ENCODE data around the gene CPSF4L.
A peak's percentile ranks its signal among the peaks of the same experiment; 100 is the strongest.

Gene CPSF4L

GRCh38 chr17:73274490-73274889 lies 12.8 kb upstream of the CPSF4L start:
- peaks cover 12% of the 10 kb centered on the region for H3K4me1 ChIP-seq (ENCODE audit: low read length)
- H4K20me1 ChIP-seq (ENCODE audit: insufficient read depth, low read length) = no peaks in the 10 kb centered on the region
- H3K79me2 ChIP-seq (ENCODE audit: low read length) = no peaks in the 10 kb centered on the region
- TF ChIP-seq EZH2phosphoT487 (IDR thresholded peaks at IDR 0.05; ENCODE audit: low read depth) (no peak), CTCF (IDR thresholded peaks at IDR 0.05; ENCODE audit: low read depth, low read length) (no peak)
- no peak overlapping the region for H3K27ac ChIP-seq (ENCODE audit: low read length)
- no peak overlapping the region for H3K9ac ChIP-seq (ENCODE audit: low read length)
- H2AFZ ChIP-seq (ENCODE audit: low read depth, low read length) = no peak overlapping the region
- no peaks in the 10 kb centered on the region for H3K36me3 ChIP-seq (replicated peaks; ENCODE audit: low read depth, low read length)
- H3K27me3 ChIP-seq (ENCODE audit: low read depth, low read length) = peaks cover 5% of the 10 kb centered on the region; the same call in 1 of the 2 replicates
- H3K9me3 ChIP-seq (ENCODE audit: insufficient read depth, low read length) = no peaks in the 10 kb centered on the region
- H3K4me2 ChIP-seq (ENCODE audit: low read length) = no peak overlapping the region
- H3K4me3 ChIP-seq (ENCODE audit: low read length) = no peak overlapping the region

GRCh38 chr17:73272906-73273218 lies 11.2 kb upstream of the CPSF4L start:
- no peaks in the 10 kb centered on the region for H3K36me3 ChIP-seq (replicated peaks; ENCODE audit: low read depth, low read length)
- H3K4me3 ChIP-seq (ENCODE audit: low read length) = no peak overlapping the region
- no peaks in the 10 kb centered on the region for H3K79me2 ChIP-seq (ENCODE audit: low read length)
- no peaks in the 10 kb centered on the region for H3K27me3 ChIP-seq (ENCODE audit: low read depth, low read length)
- TF ChIP-seq CTCF (IDR thresholded peaks at IDR 0.05; ENCODE audit: low read depth, low read length) (no peak), EZH2phosphoT487 (IDR thresholded peaks at IDR 0.05; ENCODE audit: low read depth) (no peak)
- H3K27ac ChIP-seq (ENCODE audit: low read length) = no peak overlapping the region
- H4K20me1 ChIP-seq (ENCODE audit: insufficient read depth, low read length) = no peaks in the 10 kb centered on the region
- no peaks in the 10 kb centered on the region for H3K9me3 ChIP-seq (ENCODE audit: insufficient read depth, low read length)
- peaks cover 12% of the 10 kb centered on the region for H3K4me1 ChIP-seq (ENCODE audit: low read length)
- no peak overlapping the region for H3K9ac ChIP-seq (ENCODE audit: low read length)
- H3K4me2 ChIP-seq (ENCODE audit: low read length) = no peak overlapping the region
- no peak overlapping the region for H2AFZ ChIP-seq (ENCODE audit: low read depth, low read length)

DNA sequence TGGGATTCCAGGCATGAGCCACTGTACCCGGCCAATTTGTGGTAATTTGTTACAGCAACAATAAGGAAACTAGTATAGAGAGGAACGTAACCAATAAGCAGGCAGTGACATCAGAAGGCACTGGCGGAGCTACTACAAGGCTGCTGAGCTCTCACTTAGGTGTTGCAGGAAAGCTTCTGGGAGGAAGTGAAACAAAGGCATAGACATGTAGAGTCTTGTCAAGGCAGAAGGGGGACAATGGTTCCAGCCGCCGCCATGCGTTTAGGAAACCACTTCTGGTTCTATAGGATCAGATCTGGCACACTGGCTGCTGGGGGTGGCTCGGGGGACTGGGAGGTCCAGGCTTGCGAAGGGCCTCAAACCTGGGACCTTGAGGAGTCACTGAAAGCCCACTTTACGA lies 9.4 kb upstream of the CPSF4L start:
- Histone ChIP-seq H3K36me3 (replicated peaks; ENCODE audit: low read depth, low read length) (no peaks in the 10 kb centered on the region), H3K9me3 (ENCODE audit: insufficient read depth, low read length) (no peaks in the 10 kb centered on the region)

DNA sequence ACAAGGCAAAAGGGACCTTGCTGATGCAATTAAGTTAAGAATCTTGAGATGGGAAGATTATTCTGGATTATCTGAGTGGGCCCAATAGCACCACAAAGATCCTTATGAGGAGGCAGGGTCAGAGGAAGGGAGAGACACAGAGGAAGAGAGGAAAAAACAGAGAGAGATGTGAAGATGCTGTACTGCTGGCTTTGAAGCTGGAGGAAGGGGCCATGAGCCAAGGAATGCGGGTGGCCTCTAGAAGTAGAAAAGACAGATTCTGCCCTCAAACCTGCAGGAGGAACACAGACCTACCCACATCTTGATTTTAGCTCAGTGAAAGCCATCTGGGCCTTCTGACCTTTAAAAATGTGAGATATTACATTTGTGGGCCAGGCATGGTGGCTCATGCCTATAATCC lies 8.1 kb upstream of the CPSF4L start:
- Histone ChIP-seq H3K9ac (ENCODE audit: low read length) (no peak overlapping the region), H3K27me3 (ENCODE audit: low read depth, low read length) (no peaks in the 10 kb centered on the region), H3K4me1 (ENCODE audit: low read length) (peaks cover 12% of the 10 kb centered on the region), H3K27ac (ENCODE audit: low read length) (no peak overlapping the region), H3K4me2 (ENCODE audit: low read length) (no peak overlapping the region), H3K9me3 (ENCODE audit: insufficient read depth, low read length) (no peaks in the 10 kb centered on the region), H3K79me2 (ENCODE audit: low read length) (no peaks in the 10 kb centered on the region), H3K4me3 (ENCODE audit: low read length) (no peak overlapping the region), H2AFZ (ENCODE audit: low read depth, low read length) (no peak overlapping the region), H4K20me1 (ENCODE audit: insufficient read depth, low read length) (no peaks in the 10 kb centered on the region), H3K36me3 (replicated peaks; ENCODE audit: low read depth, low read length) (no peaks in the 10 kb centered on the region)
- TF ChIP-seq EZH2phosphoT487 (IDR thresholded peaks at IDR 0.05; ENCODE audit: low read depth) (no peak), CTCF (IDR thresholded peaks at IDR 0.05; ENCODE audit: low read depth, low read length) (no peak)

More for the DNA sequence above, 9.4 kb upstream of the CPSF4L start:
- no peaks in the 10 kb centered on the region for H3K27me3 ChIP-seq (ENCODE audit: low read depth, low read length)
- H3K9ac ChIP-seq (ENCODE audit: low read length) = peak overlapping the region; percentile 39; the same call in 1 of the 2 replicates
- peaks cover 12% of the 10 kb centered on the region for H3K4me1 ChIP-seq (ENCODE audit: low read length)
- H3K79me2 ChIP-seq (ENCODE audit: low read length) = no peaks in the 10 kb centered on the region
- H3K4me3 ChIP-seq (ENCODE audit: low read length) = peak overlapping the region; percentile 59
- H4K20me1 ChIP-seq (ENCODE audit: insufficient read depth, low read length) = no peaks in the 10 kb centered on the region
- H2AFZ ChIP-seq (ENCODE audit: low read depth, low read length) = peak overlapping the region; percentile 87
- peak overlapping the region; percentile 59 for H3K4me2 ChIP-seq (ENCODE audit: low read length)
- TF ChIP-seq CTCF (IDR thresholded peaks at IDR 0.05; ENCODE audit: low read depth, low read length) = no peak
- no peak for TF ChIP-seq EZH2phosphoT487 (IDR thresholded peaks at IDR 0.05; ENCODE audit: low read depth)
- peak overlapping the region; percentile 40 for H3K27ac ChIP-seq (ENCODE audit: low read length)

Data from OCI-LY3 (cell line).